ENCODE measurements around the gene ADGRB3.

Gene ADGRB3

GRCh38 chr6:68653074-68653705 is 18.1 kb downstream of the ADGRB3 start:
- H3K9me3 ChIP-seq (replicated peaks; ENCODE audit: insufficient read depth, low read length) = no peaks in the 10 kb centered on the region

GRCh38 chr6:68653706-68654089 is 18.6 kb downstream of the ADGRB3 start:
- H3K9ac ChIP-seq (ENCODE audit: low read length) = no peak overlapping the region
- no peaks in the 10 kb centered on the region for H3K79me2 ChIP-seq (ENCODE audit: low read length)
- no peak overlapping the region for H2AFZ ChIP-seq (ENCODE audit: low read length)
- DNase-seq = no peak
- no peaks in the 10 kb centered on the region for H4K20me1 ChIP-seq (ENCODE audit: insufficient read depth, low read length)
- H3K4me1 ChIP-seq (ENCODE audit: low read length) = no peaks in the 10 kb centered on the region
- TF ChIP-seq EZH2phosphoT487 (IDR thresholded peaks at IDR 0.05; ENCODE audit: low read length) (no peak), CTCF (IDR thresholded peaks at IDR 0.05; ENCODE audit: low read length) (no peak), EZH2 (optimal IDR thresholded peaks at IDR 0.05; ENCODE audit: low read depth, low read length) (no peak)
- no peaks in the 10 kb centered on the region for H3K27me3 ChIP-seq (replicated peaks; ENCODE audit: insufficient read depth, low read length)
- H3K4me2 ChIP-seq (ENCODE audit: low read depth, low read length) = no peak overlapping the region
- H3F3A ChIP-seq (ENCODE audit: insufficient read depth, low read length) = no peaks in the 10 kb centered on the region
- H3K36me3 ChIP-seq (replicated peaks; ENCODE audit: insufficient read depth, low read length) = no peaks in the 10 kb centered on the region
- no peak overlapping the region for H3K27ac ChIP-seq (ENCODE audit: low read length)
- H3K9me3 ChIP-seq (replicated peaks; ENCODE audit: insufficient read depth, low read length) = no peaks in the 10 kb centered on the region
- no peaks in the 10 kb centered on the region for H3K9me2 ChIP-seq (replicated peaks; ENCODE audit: insufficient read depth, low read length)
- no peak overlapping the region for H3K4me3 ChIP-seq (ENCODE audit: low read length)

More at GRCh38 chr6:68653074-68653705, 18.1 kb downstream of the ADGRB3 start:
- no peak overlapping the region for H3K4me3 ChIP-seq (ENCODE audit: low read length)
- TF ChIP-seq CTCF (IDR thresholded peaks at IDR 0.05; ENCODE audit: low read length) (no peak), EZH2phosphoT487 (IDR thresholded peaks at IDR 0.05; ENCODE audit: low read length) (no peak), EZH2 (optimal IDR thresholded peaks at IDR 0.05; ENCODE audit: low read depth, low read length) (no peak)
- no peak overlapping the region for H3K9ac ChIP-seq (ENCODE audit: low read length)
- H3K79me2 ChIP-seq (ENCODE audit: low read length) = no peaks in the 10 kb centered on the region
- no peaks in the 10 kb centered on the region for H3F3A ChIP-seq (ENCODE audit: insufficient read depth, low read length)
- H2AFZ ChIP-seq (ENCODE audit: low read length) = no peak overlapping the region
- DNase-seq = no peak
- no peak overlapping the region for H3K4me2 ChIP-seq (ENCODE audit: low read depth, low read length)
- H3K4me1 ChIP-seq (ENCODE audit: low read length) = no peaks in the 10 kb centered on the region
- H3K27ac ChIP-seq (ENCODE audit: low read length) = no peak overlapping the region
- H4K20me1 ChIP-seq (ENCODE audit: insufficient read depth, low read length) = no peaks in the 10 kb centered on the region
- no peaks in the 10 kb centered on the region for H3K9me2 ChIP-seq (replicated peaks; ENCODE audit: insufficient read depth, low read length)
- H3K27me3 ChIP-seq (replicated peaks; ENCODE audit: insufficient read depth, low read length) = no peaks in the 10 kb centered on the region
- no peaks in the 10 kb centered on the region for H3K36me3 ChIP-seq (replicated peaks; ENCODE audit: insufficient read depth, low read length)

GRCh38 chr6:68654134-68654533 is 19.1 kb downstream of the ADGRB3 start:
- Histone ChIP-seq H3K9ac (ENCODE audit: low read length) (no peak overlapping the region), H3K79me2 (ENCODE audit: low read length) (no peaks in the 10 kb centered on the region), H3K4me1 (ENCODE audit: low read length) (no peaks in the 10 kb centered on the region), H3K27ac (ENCODE audit: low read length) (no peak overlapping the region), H3K9me3 (replicated peaks; ENCODE audit: insufficient read depth, low read length) (no peaks in the 10 kb centered on the region), H3K36me3 (replicated peaks; ENCODE audit: insufficient read depth, low read length) (no peaks in the 10 kb centered on the region), H3K4me3 (ENCODE audit: low read length) (no peak overlapping the region), H2AFZ (ENCODE audit: low read length) (no peak overlapping the region), H4K20me1 (ENCODE audit: insufficient read depth, low read length) (no peaks in the 10 kb centered on the region), H3K27me3 (replicated peaks; ENCODE audit: insufficient read depth, low read length) (no peaks in the 10 kb centered on the region), H3K4me2 (ENCODE audit: low read depth, low read length) (no peak overlapping the region), H3K9me2 (replicated peaks; ENCODE audit: insufficient read depth, low read length) (no peaks in the 10 kb centered on the region), H3F3A (ENCODE audit: insufficient read depth, low read length) (no peaks in the 10 kb centered on the region)
- TF ChIP-seq EZH2 (optimal IDR thresholded peaks at IDR 0.05; ENCODE audit: low read depth, low read length) (no peak), EZH2phosphoT487 (IDR thresholded peaks at IDR 0.05; ENCODE audit: low read length) (no peak), CTCF (IDR thresholded peaks at IDR 0.05; ENCODE audit: low read length) (no peak)
- no peak for DNase-seq
